Measurements from ENCODE around the gene ADAM22. TPM values are rescaled to one million over a fixed set of nuclear protein-coding genes. Genes with fewer than 3 reads are reported as not detected.

Gene ADAM22
- total and polyA plus RNA-seq, 10 of the 15 experiments (the other 5 are each of a cell fraction or from before 2014, with no cell fraction given), result 1.4 to 24.5 (median 7.6) TPM

GRCh38 chr7:88104732-88105131, 170.7 kb downstream of the ADAM22 start:
- Histone ChIP-seq H3K9me3 (replicated peaks; ENCODE audit: control insufficient read depth, insufficient read depth, low read length) (no peaks in the 10 kb centered on the region), H3K4me2 (ENCODE audit: control insufficient read depth, insufficient read depth) (no peak overlapping the region), H4K20me1 (ENCODE audit: control insufficient read depth, insufficient read depth) (no peaks in the 10 kb centered on the region), H3K79me2 (ENCODE audit: control insufficient read depth, insufficient read depth, low read length) (no peaks in the 10 kb centered on the region), H3K9ac (ENCODE audit: control insufficient read depth, insufficient read depth, low read length) (no peak overlapping the region), H3K4me1 (ENCODE audit: control insufficient read depth, insufficient read depth, low read length) (peaks cover 7% of the 10 kb centered on the region; the same call in 1 of the 2 replicates), H2AFZ (ENCODE audit: control insufficient read depth, low read depth, low read length) (no peak overlapping the region), H3K27me3 (replicated peaks in 1 of 2; ENCODE audit: control insufficient read depth in 2 of 2, insufficient read depth in 2 of 2, low read length in 1 of 2) (no peaks in the 10 kb centered on the region), H3K4me3 (no peak overlapping the region), H3K27ac (ENCODE audit: control insufficient read depth, insufficient read depth) (no peak overlapping the region), H3K36me3 (ENCODE audit: control insufficient read depth in 2 of 2, insufficient read depth in 2 of 2, low read length in 1 of 2) (no peaks in the 10 kb centered on the region)
- BruUV-seq (replicated peaks), result no TSS peak
- ChIA-PET SMC1A (ENCODE audit: uncharacterized antibody, unreplicated experiment) (interaction anchor here (0.7 to 1.3 kb wide), 2 partner anchors 62 to 170 kb away, joined by 3 read pairs; no protein-coding TSS in a partner anchor), POLR2A (interaction anchor here (1.3 kb wide), 1 partner anchor 178 kb away, joined by 5 read pairs; no protein-coding TSS in a partner anchor), RAD21 (ENCODE audit: unreplicated experiment) (interaction anchor here (1.4 to 1.9 kb wide), 3 partner anchors 15 to 171 kb away, joined by 3 to 8 read pairs (median 3); partner anchors contain the start of gene ADAM22), CTCF (interaction anchor here (1.1 to 2.7 kb wide), 2 partner anchors 15 to 218 kb away, joined by 3 to 8 read pairs; no protein-coding TSS in a partner anchor)
- ATAC-seq, result no peak
- intact Hi-C loops (cut with micrococcal nuclease; ENCODE audit: unreplicated experiment) (no loop called here), in situ Hi-C loops (cut with MboI) (no loop called here)
- FAIRE-seq, result no peak
- TF ChIP-seq SREBF2 (IDR thresholded peaks at IDR 0.05; ENCODE audit: low read length) (no peak), ZSCAN29 (IDR thresholded peaks at IDR 0.05) (no peak), MEF2B (IDR thresholded peaks at IDR 0.05; ENCODE audit: partially characterized antibody, poor library complexity, severe bottlenecking) (no peak), MEF2A (IDR thresholded peaks at IDR 0.05; ENCODE audit: insufficient read depth, low read depth, low read length) (no peak), IRF4 (IDR thresholded peaks at IDR 0.05; ENCODE audit: low read depth, low read length) (no peak), NR2C1 (IDR thresholded peaks at IDR 0.05) (no peak), WRNIP1 (IDR thresholded peaks at IDR 0.05; ENCODE audit: borderline replicate concordance, low read depth, low read length) (no peak), MTA3 (IDR thresholded peaks at IDR 0.05; ENCODE audit: borderline replicate concordance, low read length) (no peak), HDGF (IDR thresholded peaks at IDR 0.05) (no peak), IKZF2 (IDR thresholded peaks at IDR 0.05) (no peak), ZNF274 (IDR thresholded peaks at IDR 0.05; ENCODE audit: insufficient read depth, insufficient read length) (no peak), CBX5 (IDR thresholded peaks at IDR 0.05; ENCODE audit: low read depth) (no peak), FOS (IDR thresholded peaks at IDR 0.05; ENCODE audit: borderline replicate concordance, extremely low read depth, insufficient read length) (no peak), SUZ12 (IDR thresholded peaks at IDR 0.05; ENCODE audit: unreplicated experiment) (no peak), ZNF687 (IDR thresholded peaks at IDR 0.05) (no peak), POLR2AphosphoS2 (IDR thresholded peaks at IDR 0.05; ENCODE audit: low read depth, low read length) (no peak)
- DNase-seq (ENCODE audit: low read depth, low spot score), result no peak
- WGBS (ENCODE audit: insufficient coverage, insufficient replicate concordance, low lambda C conversion rate, missing lambda C conversion rate), result 56% methylated on average over 2 of the region's 2 CpGs

Data from GM12878 (cell line).